Neutrophil (primary cell): ENCODE data around the gene CELF2.

Source experiments
- H3K27ac ChIP-seq: fragments of 200-600 bp; sonication (generic); 2 replicates; pipeline ENCODE4 v1.5.1; 2016; ENCODE audit warnings: mild to moderate bottlenecking, moderate library complexity
- H3K27me3 ChIP-seq: fragments of 200-600 bp; sonication (generic); 2 replicates; pipeline ENCODE4 v1.6.0; 2016; ENCODE audit warnings: mild to moderate bottlenecking
- H3K36me3 ChIP-seq: fragments of 200-600 bp; sonication (generic); 2 replicates; pipeline ENCODE4 v1.5.1; 2017
- H3K4me1 ChIP-seq, 2 experiments: fragments of 200-600 bp in 1 of 2; sonication (generic) in 1 of 2; 1 replicate in 1 of 2; 2 replicates in 1 of 2; pipeline versions ENCODE4 v1.5.1 to v1.6.1; 2013 to 2016; ENCODE audit warnings: low read depth in 1 of 2, low read length in 1 of 2, mild to moderate bottlenecking in 1 of 2, moderate library complexity in 1 of 2; ENCODE audit not compliant: control insufficient read depth in 1 of 2, insufficient read depth in 1 of 2
- H3K4me3 ChIP-seq, 2 experiments: fragments of 200-600 bp in 1 of 2; sonication (generic) in 1 of 2; 1 replicate in 1 of 2; 2 replicates in 1 of 2; pipeline ENCODE4 v1.5.1; 2013 to 2016; ENCODE audit warnings: low read depth in 1 of 2, low read length in 1 of 2, mild to moderate bottlenecking in 1 of 2, moderate library complexity in 1 of 2
- H3K9me3 ChIP-seq: fragments of 200-600 bp; sonication (generic); 2 replicates; pipeline ENCODE4 v1.5.1; 2016
- TF ChIP-seq, protein P1 (sequence below): fragments of 200-600 bp; sonication (generic); IDR thresholded peaks from 2 replicates; pipeline ENCODE4 v1.5.1; 2016; ENCODE audit warnings: antibody characterized with exemption

Gene CELF2

DNA sequence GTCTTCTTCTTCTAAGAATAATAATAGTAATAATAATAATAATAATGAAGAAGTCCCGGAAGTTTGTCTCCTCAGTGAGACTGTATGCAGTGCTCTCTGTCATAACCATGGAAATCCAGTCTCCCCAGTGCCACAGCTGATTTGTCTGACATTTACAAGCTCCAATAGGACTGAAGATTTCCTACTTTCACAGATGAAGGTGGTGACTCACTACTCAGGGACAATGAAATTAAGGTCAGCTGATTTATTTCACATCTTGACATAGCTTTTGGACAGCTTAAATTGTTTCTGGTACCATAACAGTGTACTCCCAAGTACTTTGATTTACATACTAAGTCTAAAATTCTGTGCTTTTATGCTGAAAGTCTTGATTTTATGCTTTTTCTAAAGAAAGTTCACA lies 6.9 kb downstream of the CELF2 start:
- no peak overlapping the region for H3K27ac ChIP-seq
- H3K9me3 ChIP-seq, result no peaks in the 10 kb centered on the region
- no peaks in the 10 kb centered on the region for H3K4me1 ChIP-seq
- H3K27me3 ChIP-seq, result peaks cover 76% of the 10 kb centered on the region
- H3K4me3 ChIP-seq, result no peak overlapping the region
- TF ChIP-seq, protein P1, sequence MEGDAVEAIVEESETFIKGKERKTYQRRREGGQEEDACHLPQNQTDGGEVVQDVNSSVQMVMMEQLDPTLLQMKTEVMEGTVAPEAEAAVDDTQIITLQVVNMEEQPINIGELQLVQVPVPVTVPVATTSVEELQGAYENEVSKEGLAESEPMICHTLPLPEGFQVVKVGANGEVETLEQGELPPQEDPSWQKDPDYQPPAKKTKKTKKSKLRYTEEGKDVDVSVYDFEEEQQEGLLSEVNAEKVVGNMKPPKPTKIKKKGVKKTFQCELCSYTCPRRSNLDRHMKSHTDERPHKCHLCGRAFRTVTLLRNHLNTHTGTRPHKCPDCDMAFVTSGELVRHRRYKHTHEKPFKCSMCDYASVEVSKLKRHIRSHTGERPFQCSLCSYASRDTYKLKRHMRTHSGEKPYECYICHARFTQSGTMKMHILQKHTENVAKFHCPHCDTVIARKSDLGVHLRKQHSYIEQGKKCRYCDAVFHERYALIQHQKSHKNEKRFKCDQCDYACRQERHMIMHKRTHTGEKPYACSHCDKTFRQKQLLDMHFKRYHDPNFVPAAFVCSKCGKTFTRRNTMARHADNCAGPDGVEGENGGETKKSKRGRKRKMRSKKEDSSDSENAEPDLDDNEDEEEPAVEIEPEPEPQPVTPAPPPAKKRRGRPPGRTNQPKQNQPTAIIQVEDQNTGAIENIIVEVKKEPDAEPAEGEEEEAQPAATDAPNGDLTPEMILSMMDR, result no peak
- H3K36me3 ChIP-seq, result no peaks in the 10 kb centered on the region

- Histone ChIP-seq H3K36me3 (no peaks in the 10 kb centered on the region), H3K4me3 (no peak overlapping the region), H3K9me3 (no peaks in the 10 kb centered on the region), H3K4me1 (no peaks in the 10 kb centered on the region), H3K27me3 (peaks cover 63% of the 10 kb centered on the region), H3K27ac (no peak overlapping the region)
- TF ChIP-seq, protein P1, result no peak
Observed at GRCh38 chr10:11025978-11026377, 8.3 kb downstream of the CELF2 start.

- H3K36me3 ChIP-seq, result no peaks in the 10 kb centered on the region
- no peaks in the 10 kb centered on the region for H3K4me1 ChIP-seq
- H3K27ac ChIP-seq, result no peak overlapping the region
- TF ChIP-seq, protein P1, result no peak
- H3K27me3 ChIP-seq, result peaks cover 55% of the 10 kb centered on the region
- no peak overlapping the region for H3K4me3 ChIP-seq
- no peaks in the 10 kb centered on the region for H3K9me3 ChIP-seq
Observed at GRCh38 chr10:11026773-11027172, 9.1 kb downstream of the CELF2 start.

DNA sequence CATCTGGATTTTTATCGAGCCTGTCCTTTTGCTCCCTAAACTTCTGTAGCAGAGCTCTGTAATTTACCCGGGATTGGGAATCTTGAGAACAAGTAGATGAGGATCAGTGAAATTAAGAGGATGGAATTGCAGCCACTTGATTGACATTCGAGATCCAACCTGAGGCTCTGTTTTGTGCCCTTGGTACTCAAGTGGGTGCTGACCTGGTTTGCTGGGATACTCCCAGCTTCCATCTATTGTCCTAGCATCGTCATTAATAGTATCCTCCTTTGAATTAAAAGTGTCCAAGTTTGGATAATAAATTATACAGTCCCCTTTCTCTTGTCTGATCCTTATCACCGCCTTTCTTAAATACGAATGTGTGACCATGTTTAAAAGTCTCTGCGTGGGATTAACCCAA lies 17.1 kb downstream of the CELF2 start:
- H3K27me3 ChIP-seq, result peaks cover 12% of the 10 kb centered on the region
- no peaks in the 10 kb centered on the region for H3K4me1 ChIP-seq
- TF ChIP-seq, protein P1, result no peak
- H3K27ac ChIP-seq, result no peak overlapping the region
- no peak overlapping the region for H3K4me3 ChIP-seq
- no peaks in the 10 kb centered on the region for H3K36me3 ChIP-seq
- H3K9me3 ChIP-seq, result no peaks in the 10 kb centered on the region

DNA sequence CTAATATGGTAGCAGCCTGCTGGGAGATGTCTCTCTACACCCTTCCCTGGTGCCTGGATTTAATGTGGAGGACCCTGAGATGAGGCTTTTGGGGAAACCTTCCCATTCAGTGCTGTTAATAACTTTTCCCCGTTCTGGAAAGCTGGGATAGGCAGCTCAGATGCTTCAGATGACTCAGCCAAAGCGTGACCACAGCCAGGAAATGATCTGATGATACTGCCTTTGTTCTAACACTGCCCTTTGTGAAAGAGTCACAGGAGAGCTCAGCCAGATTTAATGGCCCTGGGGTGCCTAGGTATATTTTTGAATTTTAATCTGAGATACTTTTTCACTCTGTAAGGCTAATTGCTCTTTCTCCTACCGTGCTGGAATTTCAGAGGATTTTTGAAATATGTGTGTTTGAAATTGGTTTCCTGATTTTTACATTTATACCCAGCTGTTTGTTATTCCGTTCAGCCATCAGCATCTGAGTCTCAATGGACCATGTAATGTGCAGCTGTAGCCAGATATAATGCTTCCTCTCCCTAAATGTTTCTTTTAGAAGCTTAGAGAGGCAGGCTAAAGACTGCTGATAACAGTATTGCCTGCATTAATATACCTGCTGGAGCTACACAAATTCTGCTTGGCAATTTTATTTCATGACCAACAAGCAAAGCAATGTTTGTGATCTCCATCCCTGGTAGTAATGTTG lies 17.8 kb downstream of the CELF2 start:
- TF ChIP-seq, protein P1, result no peak
- Histone ChIP-seq H3K4me1 (no peaks in the 10 kb centered on the region), H3K36me3 (no peaks in the 10 kb centered on the region), H3K9me3 (no peaks in the 10 kb centered on the region), H3K4me3 (no peak overlapping the region), H3K27me3 (peaks cover 12% of the 10 kb centered on the region), H3K27ac (no peak overlapping the region)
